HepG2 (cell line): ENCODE measurements around the gene MNX1. TPM values are rescaled to one million over a fixed set of nuclear protein-coding genes. Genes with fewer than 3 reads are reported as not detected.

ENCODE experiments used
- ATAC-seq: fragments of 200-7000 bp; cut with Tn5 transposase; 3 replicates; pipeline ENCODE4 v1.9.1; 2020; ENCODE audit warnings: mild to moderate bottlenecking, moderate library complexity
- BruUV-seq: library from RNA; stranded (reverse); fragments of 400-500 nt; replicated peaks from 2 replicates; lab custom pipeline; 2021; lab: Mats Ljungman, UMichigan
- CTCF ChIA-PET: fragments of 300-600 bp; formaldehyde crosslinking; extraction: SDS; loops from one replicate; lab custom pipeline; 2021; ENCODE audit warnings: low total read pairs, inconsistent platforms, low intra/inter-chr PET ratio; lab: Yijun Ruan, JAX
- POLR2A ChIA-PET: fragments of 350-600 bp; sonication (Branson Sonifier 250); formaldehyde crosslinking; loops from one replicate; lab custom pipeline; 2020; ENCODE audit warnings: antibody characterized with exemption, inconsistent platforms; lab: Yijun Ruan, JAX
- DNase-seq: peaks from one replicate; pipeline ENCODE4 v3.0.0-alpha.2; 2015; ENCODE audit warnings: low spot score
- FAIRE-seq: peaks from 3 replicates; lab custom pipeline; 2011; peaks lifted over from hg19 to GRCh38; lab: Jason Lieb, UNC
- H2AFZ ChIP-seq: one replicate; pipeline ENCODE4 v1.6.1; 2011; ENCODE audit warnings: low read length, inconsistent platforms
- H3K27ac ChIP-seq: fragments of 300-600 bp; 3 replicates; pipeline ENCODE4 v1.8.0; 2011; ENCODE audit warnings: mixed run types, mild to moderate bottlenecking, mixed read lengths, low read length, inconsistent platforms; ENCODE audit not compliant: insufficient read depth; ENCODE audit errors: extremely low read length
- H3K27me3 ChIP-seq, 2 experiments: fragments of 200-600 bp in 1 of 2; 2 replicates in 1 of 2; 3 replicates in 1 of 2; pipeline versions ENCODE4 v1.6.0 to v1.8.0; 2011; ENCODE audit warnings: low read length in 2 of 2, mild to moderate bottlenecking in 2 of 2, moderate library complexity in 2 of 2, inconsistent platforms in 1 of 2; ENCODE audit not compliant: insufficient read depth in 2 of 2, control insufficient read depth in 1 of 2
- H3K36me3 ChIP-seq, 2 experiments: fragments of 200-600 bp in 1 of 2; replicated peaks in 1 of 2; 2 replicates in 1 of 2; 3 replicates in 1 of 2; pipeline versions ENCODE4 v1.5.1 to v1.8.0; 2011; ENCODE audit warnings: low read length in 2 of 2, inconsistent platforms in 1 of 2; ENCODE audit not compliant: insufficient read depth in 2 of 2, control insufficient read depth in 1 of 2
- H3K4me1 ChIP-seq: 2 replicates; pipeline ENCODE4 v1.5.1; 2012; ENCODE audit warnings: low read length, inconsistent platforms; ENCODE audit not compliant: insufficient read depth
- H3K4me2 ChIP-seq: 2 replicates; pipeline ENCODE4 v1.6.0; 2011; ENCODE audit warnings: low read depth, low read length, inconsistent platforms
- H3K4me3 ChIP-seq, 3 experiments: fragments of 200-600 bp in 1 of 3; sonication (generic), shearing (Covaris generic) in 1 of 3; replicated peaks in 1 of 3; 2 replicates each; pipeline ENCODE4 v1.5.1; 2011 to 2016; ENCODE audit warnings: low read length in 3 of 3, inconsistent platforms in 2 of 3, low read depth in 2 of 3, mild to moderate bottlenecking in 2 of 3, control low read depth in 1 of 3, mixed read lengths in 1 of 3; ENCODE audit not compliant: insufficient read depth in 1 of 3
- H3K79me2 ChIP-seq: one replicate; pipeline ENCODE4 v1.6.1; 2011; ENCODE audit warnings: low read length, inconsistent platforms; ENCODE audit not compliant: insufficient read depth
- H3K9ac ChIP-seq: 2 replicates; pipeline ENCODE4 v1.6.0; 2011; ENCODE audit warnings: mild to moderate bottlenecking, low read depth, low read length, inconsistent platforms; ENCODE audit not compliant: insufficient read depth
- H3K9me3 ChIP-seq: 2 replicates; pipeline ENCODE4 v1.5.1; 2012; ENCODE audit warnings: mild to moderate bottlenecking, low read length
- H4K20me1 ChIP-seq: 2 replicates; pipeline ENCODE4 v1.6.0; 2011; ENCODE audit warnings: inconsistent platforms, mild to moderate bottlenecking, low read length, moderate library complexity; ENCODE audit not compliant: insufficient read depth
- ETV5 ChIP-seq: IDR thresholded peaks from 2 replicates; pipeline ENCODE4 v1.6.1; 2018; ENCODE audit warnings: missing biosample characterization, missing genetic modification reagents, inconsistent platforms, borderline replicate concordance
- MAF1 ChIP-seq: sonication (generic); formaldehyde crosslinking; IDR thresholded peaks from 2 replicates; pipeline ENCODE4 v1.5.0; 2020; ENCODE audit warnings: missing genetic modification reagents, borderline replicate concordance
- PRPF4 ChIP-seq: fragments of 200-400 bp; formaldehyde crosslinking; IDR thresholded peaks from 2 replicates; pipeline ENCODE4 v1.6.1; 2016; ENCODE audit warnings: low read length, low read depth; ENCODE audit not compliant: poor library complexity, severe bottlenecking
- ZBTB7B ChIP-seq: sonication (generic); formaldehyde crosslinking; IDR thresholded peaks from 2 replicates; pipeline ENCODE4 v1.4.0; 2020; ENCODE audit warnings: missing genetic modification reagents
- ZNF891 ChIP-seq: sonication (generic); formaldehyde crosslinking; IDR thresholded peaks from 2 replicates; pipeline ENCODE4 v1.5.0; 2020; ENCODE audit warnings: mild to moderate bottlenecking, missing genetic modification reagents
- WGBS: methylation state at CpG from one replicate; pipeline ENCODE4 v1.1.6; 2017; ENCODE audit warnings: low lambda C conversion rate; 5-methylcytosine and 5-hydroxymethylcytosine counted together
- in situ Hi-C: cut with HindIII; loops from 2 replicates; pipeline ENCODE4 v1.10.0; 2017; ENCODE audit warnings: low pct_unique_long_range_greater_than_20kb; ENCODE audit not compliant: extremely low pct_ligation_motif_present
- intact Hi-C: fragments of 100-400 bp; cut with micrococcal nuclease; formaldehyde crosslinking; loops from one replicate; pipeline ENCODE4 v1.10.0; 2022; ENCODE audit not compliant: unreplicated experiment
- polyA plus RNA-seq, 8 experiments: library from polyadenylated mRNA; depleted of rRNA in 3 of 8; stranded (reverse) in 7 of 8; unstranded in 1 of 8; fragments of >200 nt; fragmentation: Illumina TruSeq in 4 of 8; extraction: Trizol in 4 of 8; gene quantifications; 2 replicates each; pipeline versions ENCODE4 v1.2.1 to v1.2.3, GENCODE V29; 2011 to 2016; ENCODE audit warnings: low read depth in 4 of 8, missing spikeins in 1 of 8, mixed read lengths in 1 of 8; ENCODE audit not compliant: insufficient read depth in 1 of 8
- total RNA-seq, 5 experiments: library from RNA; depleted of rRNA; stranded (reverse); fragments of >200 nt; fragmentation: Illumina TruSeq; extraction: Trizol; gene quantifications; 2 replicates each; pipeline ENCODE4 v1.2.3, GENCODE V29; 2016; ENCODE audit warnings: low read depth in 1 of 5
- TF ChIP-seq, protein P1 (sequence below): sonication (generic); formaldehyde crosslinking; IDR thresholded peaks from 2 replicates; pipeline ENCODE4 v1.4.0; 2020; ENCODE audit warnings: missing genetic modification reagents, borderline replicate concordance
- TF ChIP-seq, protein P2 (sequence below): sonication (generic); formaldehyde crosslinking; IDR thresholded peaks from 2 replicates; pipeline ENCODE4 v1.5.1; 2020; ENCODE audit warnings: mild to moderate bottlenecking, missing genetic modification reagents, moderate library complexity

MNX1 gene
- total and polyA plus RNA-seq, 2 of the 13 experiments (the other 11 are each of a cell fraction or from before 2014, with no cell fraction given) = 0.94 to 6.1 TPM

DNA sequence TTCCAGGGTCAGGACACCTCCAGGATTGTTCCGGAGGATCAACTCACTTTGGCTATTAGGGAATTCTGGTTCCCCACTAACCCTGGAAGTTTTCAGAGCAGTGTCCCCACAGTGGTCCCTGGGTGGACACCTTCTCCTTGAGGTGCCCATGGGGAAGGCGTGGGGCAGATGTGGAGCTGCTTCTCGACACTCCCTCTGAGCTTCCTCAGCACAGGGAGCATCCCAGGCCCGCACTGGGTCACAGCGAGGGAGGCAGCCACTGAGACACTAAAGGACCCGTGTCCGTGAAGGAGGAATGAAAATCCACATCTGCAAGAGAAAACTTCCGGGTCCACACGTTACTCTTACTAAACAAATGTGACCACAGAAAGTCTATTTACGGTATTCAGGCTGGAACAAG, 48.2 kb upstream of the MNX1 start (continued):
- TF ChIP-seq, protein P1, sequence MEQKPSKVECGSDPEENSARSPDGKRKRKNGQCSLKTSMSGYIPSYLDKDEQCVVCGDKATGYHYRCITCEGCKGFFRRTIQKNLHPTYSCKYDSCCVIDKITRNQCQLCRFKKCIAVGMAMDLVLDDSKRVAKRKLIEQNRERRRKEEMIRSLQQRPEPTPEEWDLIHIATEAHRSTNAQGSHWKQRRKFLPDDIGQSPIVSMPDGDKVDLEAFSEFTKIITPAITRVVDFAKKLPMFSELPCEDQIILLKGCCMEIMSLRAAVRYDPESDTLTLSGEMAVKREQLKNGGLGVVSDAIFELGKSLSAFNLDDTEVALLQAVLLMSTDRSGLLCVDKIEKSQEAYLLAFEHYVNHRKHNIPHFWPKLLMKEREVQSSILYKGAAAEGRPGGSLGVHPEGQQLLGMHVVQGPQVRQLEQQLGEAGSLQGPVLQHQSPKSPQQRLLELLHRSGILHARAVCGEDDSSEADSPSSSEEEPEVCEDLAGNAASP (CRISPR knock-in tag) = no peak
- no peak for TF ChIP-seq ZNF891 (CRISPR knock-in tag)

DNA sequence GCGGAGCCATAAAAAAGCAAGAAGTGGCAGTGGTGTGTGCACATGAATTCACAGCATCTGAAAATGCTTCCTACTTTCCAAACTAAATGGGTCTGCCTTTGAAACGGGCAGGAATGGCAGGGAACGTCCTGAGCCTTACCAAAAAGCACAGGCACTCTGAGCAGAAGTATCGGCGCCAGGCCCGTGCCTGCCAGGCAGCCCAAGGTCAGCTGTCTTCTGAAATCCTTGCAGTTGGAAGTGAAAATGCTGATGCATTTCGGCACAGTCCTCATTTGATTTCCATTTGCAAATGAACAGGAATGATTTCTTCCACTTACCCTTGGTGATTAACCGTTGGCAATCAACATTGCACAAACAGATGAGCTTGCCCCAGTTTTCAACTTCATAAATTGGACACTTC, 47.6 kb upstream of the MNX1 start:
- FAIRE-seq (no peak), DNase-seq (no peak), ATAC-seq (no peak)
- Histone ChIP-seq H3K27me3 (peaks cover 0 to 48% of the 10 kb centered on the region in 2 experiments; a peak in 3 of 5 replicates), H3K36me3 (no peaks in the 10 kb centered on the region), H3K4me3 (no peak overlapping the region), H4K20me1 (no peaks in the 10 kb centered on the region), H3K9me3 (peaks cover 6% of the 10 kb centered on the region; the same call in 1 of the 2 replicates), H3K79me2 (no peaks in the 10 kb centered on the region), H3K27ac (no peak overlapping the region), H2AFZ (no peak overlapping the region), H3K4me2 (no peak overlapping the region), H3K4me1 (no peaks in the 10 kb centered on the region), H3K9ac (no peak overlapping the region)
- WGBS = 27% methylated on average over 5 of the region's 8 CpGs
- intact Hi-C loops = no loop called here
- TF ChIP-seq ZBTB7B (no peak), ETV5 (CRISPR knock-in tag) (no peak), MAF1 (CRISPR knock-in tag) (no peak), PRPF4 (no peak)
- TF ChIP-seq, protein P2, sequence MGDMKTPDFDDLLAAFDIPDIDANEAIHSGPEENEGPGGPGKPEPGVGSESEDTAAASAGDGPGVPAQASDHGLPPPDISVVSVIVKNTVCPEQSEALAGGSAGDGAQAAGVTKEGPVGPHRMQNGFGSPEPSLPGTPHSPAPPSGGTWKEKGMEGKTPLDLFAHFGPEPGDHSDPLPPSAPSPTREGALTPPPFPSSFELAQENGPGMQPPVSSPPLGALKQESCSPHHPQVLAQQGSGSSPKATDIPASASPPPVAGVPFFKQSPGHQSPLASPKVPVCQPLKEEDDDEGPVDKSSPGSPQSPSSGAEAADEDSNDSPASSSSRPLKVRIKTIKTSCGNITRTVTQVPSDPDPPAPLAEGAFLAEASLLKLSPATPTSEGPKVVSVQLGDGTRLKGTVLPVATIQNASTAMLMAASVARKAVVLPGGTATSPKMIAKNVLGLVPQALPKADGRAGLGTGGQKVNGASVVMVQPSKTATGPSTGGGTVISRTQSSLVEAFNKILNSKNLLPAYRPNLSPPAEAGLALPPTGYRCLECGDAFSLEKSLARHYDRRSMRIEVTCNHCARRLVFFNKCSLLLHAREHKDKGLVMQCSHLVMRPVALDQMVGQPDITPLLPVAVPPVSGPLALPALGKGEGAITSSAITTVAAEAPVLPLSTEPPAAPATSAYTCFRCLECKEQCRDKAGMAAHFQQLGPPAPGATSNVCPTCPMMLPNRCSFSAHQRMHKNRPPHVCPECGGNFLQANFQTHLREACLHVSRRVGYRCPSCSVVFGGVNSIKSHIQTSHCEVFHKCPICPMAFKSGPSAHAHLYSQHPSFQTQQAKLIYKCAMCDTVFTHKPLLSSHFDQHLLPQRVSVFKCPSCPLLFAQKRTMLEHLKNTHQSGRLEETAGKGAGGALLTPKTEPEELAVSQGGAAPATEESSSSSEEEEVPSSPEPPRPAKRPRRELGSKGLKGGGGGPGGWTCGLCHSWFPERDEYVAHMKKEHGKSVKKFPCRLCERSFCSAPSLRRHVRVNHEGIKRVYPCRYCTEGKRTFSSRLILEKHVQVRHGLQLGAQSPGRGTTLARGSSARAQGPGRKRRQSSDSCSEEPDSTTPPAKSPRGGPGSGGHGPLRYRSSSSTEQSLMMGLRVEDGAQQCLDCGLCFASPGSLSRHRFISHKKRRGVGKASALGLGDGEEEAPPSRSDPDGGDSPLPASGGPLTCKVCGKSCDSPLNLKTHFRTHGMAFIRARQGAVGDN (CRISPR knock-in tag) = no peak
- BruUV-seq = no TSS peak
- CTCF ChIA-PET = no interaction called here
- POLR2A ChIA-PET = no interaction called here
- in situ Hi-C loops = no loop called here
